ENCODE measurements around the gene OSBPL3.

DNA sequence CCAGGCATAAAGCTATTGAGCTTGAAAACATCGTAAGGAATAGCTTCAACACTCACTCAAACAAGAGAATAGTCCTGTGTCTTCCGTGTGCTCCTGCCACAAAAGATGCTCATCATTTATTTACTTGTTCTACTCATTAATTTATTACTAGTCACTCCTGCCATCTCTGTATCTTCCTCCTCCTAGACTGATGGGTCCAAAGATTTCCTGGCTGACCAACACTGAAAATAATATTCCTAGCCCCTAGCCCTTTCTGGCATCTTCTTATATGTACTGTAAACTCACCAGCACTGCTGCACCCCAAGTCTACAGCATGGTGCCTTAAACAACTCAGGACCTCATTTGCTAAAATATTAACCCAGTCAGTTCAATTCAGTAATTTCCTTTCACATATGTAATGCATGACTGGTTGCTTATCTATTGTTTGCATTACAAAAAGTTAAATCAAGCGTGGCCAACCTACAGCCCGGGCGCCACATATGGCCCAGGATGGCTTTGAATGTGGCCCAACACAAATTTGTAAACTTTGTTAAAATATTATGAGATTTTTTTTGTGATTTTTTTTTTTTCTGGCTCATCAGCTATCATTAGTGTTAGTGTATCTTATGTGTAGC, 136.1 kb downstream of the OSBPL3 start:
- TF ChIP-seq POLR2A (IDR thresholded peaks at IDR 0.05; ENCODE audit: low read depth, low read length) (no peak), POLR2AphosphoS5 (IDR thresholded peaks at IDR 0.05; ENCODE audit: insufficient read depth, low read depth, low read length) (no peak), EZH2 (IDR thresholded peaks at IDR 0.05; ENCODE audit: borderline replicate concordance, low read depth, low read length, severe bottlenecking) (no peak)
- TF ChIP-seq, protein P1, sequence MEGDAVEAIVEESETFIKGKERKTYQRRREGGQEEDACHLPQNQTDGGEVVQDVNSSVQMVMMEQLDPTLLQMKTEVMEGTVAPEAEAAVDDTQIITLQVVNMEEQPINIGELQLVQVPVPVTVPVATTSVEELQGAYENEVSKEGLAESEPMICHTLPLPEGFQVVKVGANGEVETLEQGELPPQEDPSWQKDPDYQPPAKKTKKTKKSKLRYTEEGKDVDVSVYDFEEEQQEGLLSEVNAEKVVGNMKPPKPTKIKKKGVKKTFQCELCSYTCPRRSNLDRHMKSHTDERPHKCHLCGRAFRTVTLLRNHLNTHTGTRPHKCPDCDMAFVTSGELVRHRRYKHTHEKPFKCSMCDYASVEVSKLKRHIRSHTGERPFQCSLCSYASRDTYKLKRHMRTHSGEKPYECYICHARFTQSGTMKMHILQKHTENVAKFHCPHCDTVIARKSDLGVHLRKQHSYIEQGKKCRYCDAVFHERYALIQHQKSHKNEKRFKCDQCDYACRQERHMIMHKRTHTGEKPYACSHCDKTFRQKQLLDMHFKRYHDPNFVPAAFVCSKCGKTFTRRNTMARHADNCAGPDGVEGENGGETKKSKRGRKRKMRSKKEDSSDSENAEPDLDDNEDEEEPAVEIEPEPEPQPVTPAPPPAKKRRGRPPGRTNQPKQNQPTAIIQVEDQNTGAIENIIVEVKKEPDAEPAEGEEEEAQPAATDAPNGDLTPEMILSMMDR (IDR thresholded peaks at IDR 0.05; ENCODE audit: extremely low read depth in 1 of 2, insufficient read depth in 1 of 2, low read depth in 1 of 2, low read length in 2 of 2) = no peak

All from endothelial cell of umbilical vein (primary cell).